HS-5 (cell line): ENCODE data around the gene KRTAP9-1.
"Not testable (repeated sequence)": the region's sequence is repeated elsewhere in the genome, so short reads cannot be mapped to it uniquely, and the experiment has no call there.

Experiments used
- DNase-seq: peaks from one replicate; pipeline ENCODE4 v3.0.0-alpha.2; 2012; ENCODE audit warnings: low read depth

KRTAP9-1 gene, protein sequence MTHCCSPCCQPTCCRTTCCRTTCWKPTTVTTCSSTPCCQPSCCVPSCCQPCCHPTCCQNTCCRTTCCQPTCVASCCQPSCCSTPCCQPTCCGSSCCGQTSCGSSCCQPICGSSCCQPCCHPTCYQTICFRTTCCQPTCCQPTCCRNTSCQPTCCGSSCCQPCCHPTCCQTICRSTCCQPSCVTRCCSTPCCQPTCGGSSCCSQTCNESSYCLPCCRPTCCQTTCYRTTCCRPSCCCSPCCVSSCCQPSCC

DNA sequence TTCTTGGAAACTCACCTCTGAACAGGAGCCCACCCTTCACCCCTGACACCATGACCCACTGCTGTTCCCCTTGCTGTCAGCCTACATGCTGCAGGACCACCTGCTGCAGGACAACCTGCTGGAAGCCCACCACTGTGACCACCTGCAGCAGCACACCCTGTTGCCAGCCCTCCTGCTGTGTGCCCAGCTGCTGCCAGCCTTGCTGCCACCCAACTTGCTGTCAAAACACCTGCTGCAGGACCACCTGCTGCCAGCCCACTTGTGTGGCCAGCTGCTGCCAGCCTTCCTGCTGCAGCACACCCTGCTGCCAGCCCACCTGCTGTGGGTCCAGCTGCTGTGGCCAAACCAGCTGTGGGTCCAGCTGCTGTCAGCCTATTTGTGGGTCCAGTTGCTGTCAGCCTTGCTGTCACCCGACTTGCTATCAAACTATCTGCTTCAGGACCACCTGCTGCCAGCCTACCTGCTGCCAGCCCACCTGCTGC lies at the start of gene KRTAP9-1:
TSS of gene KRTAP9-1 (plus strand) at position 51 of the 482 bp plus-strand sequence. CDS start at position 51, 0 bp downstream.
- not testable (repeated sequence) for DNase-seq

DNA sequence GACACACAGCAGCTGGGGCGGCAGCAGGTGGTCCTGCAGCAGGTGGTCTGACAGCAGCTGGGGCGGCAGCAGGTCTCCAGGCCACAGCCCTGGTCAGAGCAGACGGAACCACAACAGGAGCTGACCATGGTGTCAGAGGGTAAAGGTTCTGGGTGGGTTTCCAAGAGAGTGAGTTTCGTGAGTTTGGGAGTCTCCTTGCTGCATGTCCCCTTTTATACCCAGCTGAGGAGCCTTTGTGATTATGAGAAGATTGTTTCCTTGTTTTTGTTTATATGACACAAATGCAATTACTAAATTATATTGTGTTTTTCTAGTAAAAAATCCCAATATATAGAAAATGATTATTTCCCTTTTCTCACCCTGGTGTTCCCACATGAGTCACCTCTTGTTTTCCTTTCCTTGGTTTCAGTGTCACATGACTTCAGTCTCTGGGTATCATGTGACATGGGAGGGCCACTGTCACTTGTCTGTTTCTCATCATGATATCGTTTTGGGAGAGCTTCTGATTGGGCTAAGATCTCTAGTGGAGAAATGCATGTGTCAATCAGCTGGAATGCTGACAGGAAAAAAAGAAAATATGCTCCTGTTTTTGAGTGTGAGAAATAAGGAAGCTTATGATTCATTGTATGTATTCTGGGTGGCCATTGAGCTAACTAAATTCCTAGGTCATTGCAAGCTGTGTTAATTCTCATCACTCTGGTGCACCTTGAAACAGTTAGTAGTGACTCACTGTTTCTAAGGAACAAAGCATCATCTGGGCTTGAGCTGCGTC lies 49.1 kb upstream of the KRTAP9-1 start, which contains the start of gene KRTAP4-6:
TSS of gene KRTAP4-6 (minus strand) at position 185 of the 772 bp plus-strand sequence. CDS start at position 128, 57 bp downstream.
- peak; percentile 93 for DNase-seq

DNA sequence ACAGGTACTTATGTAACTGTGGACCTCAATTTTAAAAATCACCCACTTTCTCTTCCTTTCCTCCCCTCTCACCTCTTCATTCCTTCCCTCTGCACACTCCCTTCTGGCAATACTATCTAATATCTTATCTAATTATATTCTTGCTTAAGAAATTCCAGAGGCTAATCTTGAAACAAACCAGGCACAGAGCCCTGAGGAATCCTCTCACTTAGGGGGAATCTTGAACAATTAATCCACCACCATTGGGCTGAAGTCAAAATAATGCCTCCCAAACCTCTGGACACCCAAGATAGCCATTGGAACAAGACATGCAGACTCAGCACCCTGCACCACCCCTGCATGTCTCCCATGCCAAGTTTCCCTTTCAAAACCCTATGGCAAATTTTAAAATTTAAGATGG lies 48.3 kb upstream of the KRTAP9-1 start:
- no peak for DNase-seq

GRCh38 chr17:41144846-41145245 lies 44.8 kb upstream of the KRTAP9-1 start:
- no peak for DNase-seq

DNA sequence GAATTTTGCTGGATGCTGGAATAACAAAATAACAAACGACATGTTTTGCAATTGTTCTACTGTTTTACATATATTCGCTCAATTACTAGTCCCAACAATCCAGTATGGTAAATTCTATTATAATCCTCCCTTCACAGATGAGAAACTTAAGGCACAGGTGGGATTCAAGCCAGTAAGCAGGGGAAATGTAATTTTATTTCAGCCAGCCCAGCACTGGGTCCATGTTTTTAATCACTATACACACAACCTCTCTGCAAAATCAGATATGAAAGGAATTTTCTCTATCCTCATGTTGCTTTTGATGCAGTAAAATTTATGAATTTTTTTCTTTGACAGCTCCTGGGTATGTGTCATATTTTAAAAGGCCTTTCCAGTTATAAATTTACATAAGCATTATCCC lies 44.4 kb upstream of the KRTAP9-1 start:
- no peak for DNase-seq

DNA sequence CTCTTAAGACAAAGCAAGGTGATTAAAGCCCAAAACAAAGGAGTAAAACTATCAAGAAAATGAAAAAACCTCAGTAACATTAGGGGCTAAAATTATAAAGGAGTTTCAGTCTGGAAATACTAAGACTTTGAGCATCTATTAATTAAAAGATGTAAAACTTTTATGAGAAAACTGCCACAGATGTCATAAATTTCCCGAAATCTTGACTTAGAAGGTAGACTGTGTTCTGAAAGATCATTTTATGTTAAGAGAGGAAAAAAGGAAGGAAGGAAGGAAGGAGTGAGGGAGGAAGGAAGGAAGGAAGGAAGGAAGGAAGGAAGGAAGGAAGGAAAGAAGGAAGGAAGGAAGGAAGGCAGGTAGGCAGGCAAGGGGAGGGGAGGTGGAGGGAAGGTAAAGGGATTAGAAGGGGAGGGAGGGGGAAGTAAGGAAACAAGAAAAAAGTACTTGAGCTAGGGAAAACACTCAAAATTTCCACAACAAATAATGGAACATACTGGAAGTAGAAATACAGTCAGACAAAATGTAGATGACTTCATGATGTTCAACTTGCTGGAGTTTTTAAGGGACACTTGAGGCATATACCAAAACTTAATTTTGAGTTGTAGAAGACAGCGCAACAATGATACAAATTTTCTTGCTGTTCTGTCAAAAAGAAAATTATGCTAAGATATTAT lies 42.0 kb upstream of the KRTAP9-1 start:
- no peak for DNase-seq

DNA sequence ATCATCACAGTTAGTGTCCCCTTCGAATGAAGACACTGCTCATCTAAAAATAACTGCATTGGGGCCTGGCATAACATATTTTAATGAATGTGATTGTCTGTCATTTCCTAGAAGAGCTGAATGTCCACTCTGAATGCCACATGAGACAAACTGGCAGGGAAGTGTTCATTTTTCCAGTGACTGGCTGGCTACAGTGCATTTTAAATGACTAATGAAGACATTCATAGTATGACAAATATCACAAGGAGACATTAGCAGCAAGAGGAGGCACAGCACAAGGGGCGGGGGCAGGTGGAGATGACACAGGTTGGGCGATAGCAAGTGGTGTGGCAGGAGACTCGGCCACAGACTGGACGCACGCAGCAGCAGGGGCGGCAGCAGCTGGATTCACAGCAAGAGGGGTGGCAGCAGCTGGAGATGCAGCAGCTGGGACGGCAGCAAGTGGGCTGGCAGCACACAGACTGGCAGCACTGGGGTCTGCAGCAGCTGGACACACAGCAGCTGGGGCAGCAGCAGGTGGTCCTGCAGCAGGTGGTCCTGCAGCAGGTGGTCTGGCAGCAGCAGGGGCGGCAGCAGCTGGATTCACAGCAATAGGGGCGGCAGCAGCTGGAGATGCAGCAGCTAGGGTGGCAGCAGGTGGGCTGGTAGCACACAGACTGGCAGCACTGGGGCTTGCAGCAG lies 40.6 kb upstream of the KRTAP9-1 start:
- not testable (repeated sequence) for DNase-seq

- no peak for DNase-seq
Observed at GRCh38 chr17:41149652-41149985, 40.1 kb upstream of the KRTAP9-1 start, which contains the start of gene KRTAP4-5. TSS of gene KRTAP4-5 (minus strand) at chr17:41149825. CDS start at chr17:41149767, 58 bp downstream.

DNA sequence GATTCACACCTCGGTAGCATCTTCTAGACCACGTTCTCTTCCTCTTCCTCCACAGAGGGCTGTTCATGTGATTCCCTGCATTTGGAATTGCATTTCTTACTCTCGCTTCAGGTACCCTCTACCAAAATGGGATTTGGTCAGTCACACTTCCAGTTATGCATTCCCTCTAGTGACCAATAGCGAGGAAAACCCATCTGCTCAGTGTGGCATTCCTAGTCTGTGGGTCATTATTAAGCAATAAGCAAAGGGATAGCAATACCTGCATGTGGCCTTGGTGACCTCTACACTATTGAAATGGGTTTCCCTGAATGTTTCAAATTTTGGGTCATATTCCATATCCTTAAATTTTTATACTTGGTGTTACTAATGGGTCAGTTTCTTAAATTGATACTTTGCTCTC lies 39.7 kb upstream of the KRTAP9-1 start:
- no peak for DNase-seq

DNA sequence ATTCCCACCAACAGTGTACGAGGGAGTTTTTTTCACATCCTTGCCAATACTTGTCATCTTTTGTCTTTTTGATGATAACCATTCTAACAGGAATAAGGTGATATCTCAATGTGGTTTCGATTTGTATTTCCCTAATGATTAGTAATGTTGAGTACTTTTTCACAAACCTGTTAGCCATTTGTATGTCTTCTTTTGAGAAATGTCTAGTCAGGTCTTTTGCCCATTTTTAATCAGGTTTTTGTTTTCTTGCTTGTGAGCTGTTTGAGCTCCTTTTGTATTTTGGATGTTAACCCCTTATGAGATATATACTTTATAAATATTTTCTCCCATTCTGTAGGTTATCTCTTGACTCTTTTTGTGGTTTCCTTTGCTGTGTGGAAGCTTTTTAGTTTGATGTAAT lies 38.2 kb upstream of the KRTAP9-1 start:
- no peak for DNase-seq

DNA sequence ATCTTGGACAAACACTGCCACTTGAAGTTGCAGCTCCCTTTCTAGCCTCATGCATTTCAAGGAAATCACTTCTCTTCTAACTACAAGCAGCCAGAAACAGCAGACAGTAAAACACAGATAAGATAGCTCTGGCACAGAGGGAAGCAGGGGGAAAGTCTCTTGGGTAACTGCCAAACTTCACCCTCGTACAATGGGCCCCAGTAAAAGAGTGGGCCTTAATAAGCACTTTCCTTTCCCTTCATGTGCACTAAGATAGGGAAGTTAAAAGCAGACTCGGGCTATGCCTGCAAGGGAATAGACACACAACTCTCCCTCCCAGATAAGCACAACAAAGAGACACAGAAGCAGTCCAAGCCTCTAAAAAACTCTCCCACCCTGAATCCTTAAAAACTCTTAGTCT lies 35.8 kb upstream of the KRTAP9-1 start:
- no peak for DNase-seq

- not testable (repeated sequence) for DNase-seq
Observed at GRCh38 chr17:41160190-41160589, 29.5 kb upstream of the KRTAP9-1 start.

GRCh38 chr17:41160648-41161047 lies 29.0 kb upstream of the KRTAP9-1 start, which contains the start of gene KRTAP4-4:
TSS of gene KRTAP4-4 (minus strand) at chr17:41160748. CDS start at chr17:41160691, 57 bp downstream.
- no peak for DNase-seq

GRCh38 chr17:41163828-41164227 lies 25.9 kb upstream of the KRTAP9-1 start:
- no peak for DNase-seq

DNA sequence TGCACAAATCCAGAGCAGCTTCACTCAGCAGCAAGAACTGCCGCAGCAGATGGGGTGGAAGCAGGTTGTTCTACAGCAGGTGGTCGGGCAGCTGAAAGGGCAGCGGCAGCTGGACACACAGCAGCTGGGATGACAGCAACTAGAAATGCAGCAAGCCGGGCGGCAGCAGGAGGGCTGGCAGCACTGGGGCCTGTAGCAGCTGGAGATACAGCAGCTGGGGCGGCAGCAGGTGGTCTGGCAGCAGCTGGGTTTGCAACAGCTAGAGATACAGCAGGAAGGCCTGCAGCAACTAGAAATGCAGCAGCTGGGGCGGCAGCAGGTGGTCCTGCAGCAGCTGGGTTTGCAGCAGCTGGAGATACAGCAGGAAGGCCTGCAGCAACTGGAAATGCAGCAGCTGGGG lies 22.1 kb upstream of the KRTAP9-1 start:
- DNase-seq, result no peak

GRCh38 chr17:41168121-41168520 lies 21.6 kb upstream of the KRTAP9-1 start, which contains the start of gene KRTAP4-3:
TSS of gene KRTAP4-3 (minus strand) at chr17:41168221. CDS start at chr17:41168172, 49 bp downstream.
- no peak for DNase-seq

DNA sequence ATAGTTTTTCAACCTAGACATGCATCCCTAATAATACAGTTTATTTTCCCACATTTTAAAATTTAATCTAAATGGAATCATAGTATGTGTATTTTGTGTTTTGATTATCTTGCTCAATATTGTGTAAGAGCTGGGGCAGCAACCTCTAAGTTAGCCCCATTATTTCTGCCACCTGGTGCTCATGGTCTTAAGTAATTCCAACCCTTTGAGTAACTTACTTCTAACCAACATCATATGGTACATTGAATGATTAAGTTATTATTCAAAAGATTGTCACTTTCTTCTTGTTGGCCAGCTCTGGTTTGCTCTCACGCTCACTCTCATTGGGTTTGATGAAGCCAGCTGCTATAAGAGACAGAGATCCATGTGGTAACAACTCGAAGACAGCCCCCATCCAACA lies 17.8 kb upstream of the KRTAP9-1 start:
- peak; percentile 11 for DNase-seq

DNA sequence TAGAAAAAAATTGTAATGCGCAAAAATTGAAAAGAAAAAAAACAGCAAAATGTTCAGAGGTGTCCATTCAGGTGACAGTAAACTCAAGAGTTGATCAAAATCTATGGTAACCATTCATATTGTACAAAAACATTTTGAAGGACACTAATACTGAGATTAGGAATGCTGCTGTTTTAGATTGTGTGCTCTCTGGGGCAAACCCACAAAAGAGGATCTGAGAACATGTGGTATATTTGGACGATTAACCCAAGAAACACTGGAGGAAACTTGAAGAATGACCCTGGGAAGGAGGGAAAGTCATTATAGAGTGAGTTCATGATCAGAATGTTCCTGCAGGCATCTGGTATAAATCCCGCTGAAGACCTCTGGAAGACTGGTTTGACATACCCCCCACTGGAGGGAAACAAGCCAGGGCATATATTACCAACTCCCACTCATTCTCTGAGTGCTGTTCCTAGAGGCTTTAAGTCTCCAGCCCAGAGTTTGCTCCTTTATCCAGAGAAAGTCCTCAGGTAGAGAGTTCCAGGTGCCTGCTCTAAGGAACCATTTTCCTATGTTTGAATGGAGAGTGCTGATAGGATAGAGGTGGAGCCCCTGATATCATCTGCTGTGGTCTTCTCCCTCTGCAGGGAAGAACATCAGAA lies 12.8 kb upstream of the KRTAP9-1 start:
- DNase-seq, result no peak

DNA sequence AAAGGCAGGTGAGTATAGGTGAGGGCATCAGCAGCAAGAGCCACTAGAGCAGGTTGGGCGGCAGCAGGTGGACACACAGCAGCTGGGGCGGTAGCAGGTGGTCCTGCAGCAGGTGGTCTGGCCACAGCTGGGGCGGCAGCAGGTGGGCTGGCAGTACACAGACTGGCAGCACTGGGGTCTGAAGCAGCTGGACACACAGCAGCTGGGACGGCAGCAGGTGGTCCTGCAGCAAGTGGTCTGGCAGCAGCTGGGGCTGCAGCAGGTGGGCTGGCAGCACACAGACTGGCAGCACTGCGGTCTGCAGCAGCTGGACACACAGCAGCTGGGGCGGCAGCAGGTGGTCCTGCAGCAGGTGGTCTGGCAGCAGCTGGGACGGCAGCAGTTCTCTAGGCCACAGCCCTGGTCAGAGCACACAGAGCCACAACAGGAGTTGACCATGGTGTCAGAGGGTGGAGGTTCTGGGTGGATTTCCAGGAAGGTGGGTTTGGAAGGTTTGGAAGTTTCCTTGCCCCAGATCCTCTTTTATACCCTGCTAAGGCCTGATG lies 11.9 kb upstream of the KRTAP9-1 start, which contains the start of gene KRTAP4-2:
TSS of gene KRTAP4-2 (minus strand) at position 495 of the 545 bp plus-strand sequence. CDS start at position 438, 57 bp downstream.
- no peak for DNase-seq

GRCh38 chr17:41178341-41178740 lies 11.3 kb upstream of the KRTAP9-1 start:
- peak; percentile 48 for DNase-seq
